K562 (cell line): Measurements from ENCODE around the gene MYL4. TPM values are rescaled to one million over a fixed set of nuclear protein-coding genes. Genes with fewer than 3 reads are reported as not detected.

Experiments used
- BRCA1 ChIP-seq, 2 experiments: fragments of 450-650 bp in 1 of 2; sonication (generic) in 1 of 2; formaldehyde crosslinking in 1 of 2; IDR thresholded peaks; 2 replicates each; pipeline versions ENCODE4 v1.5.0 to v1.6.1; 2017 to 2020; ENCODE audit warnings: mild to moderate bottlenecking in 1 of 2, missing genetic modification reagents in 1 of 2
- CBX8 ChIP-seq: fragments of 200-600 bp; sonication (generic); IDR thresholded peaks from 2 replicates; pipeline ENCODE4 v1.6.1; 2012; ENCODE audit warnings: borderline replicate concordance, mixed run types, low read depth, mild to moderate bottlenecking, moderate library complexity, mixed read lengths, low read length, control low read depth, inconsistent platforms; ENCODE audit not compliant: poor library complexity, severe bottlenecking; ENCODE audit errors: extremely low read depth
- DDX20 ChIP-seq: fragments of 450-650 bp; IDR thresholded peaks from 2 replicates; pipeline ENCODE4 v1.6.1; 2016; ENCODE audit warnings: missing genetic modification characterization, low read depth, mild to moderate bottlenecking, missing compliant biosample characterization, moderate library complexity
- ELF2 ChIP-seq: fragments of 250-450 bp; sonication (Bioruptor Pico); IDR thresholded peaks from 2 replicates; pipeline ENCODE4 v1.5.0; 2021; ENCODE audit warnings: mild to moderate bottlenecking
- ELF4 ChIP-seq: fragments of 450-650 bp; formaldehyde crosslinking; IDR thresholded peaks from 2 replicates; pipeline ENCODE4 v1.4.0; 2022; ENCODE audit warnings: missing genetic modification characterization
- FOXJ2 ChIP-seq: fragments of 200-800 bp; sonication (Bioruptor generic); IDR thresholded peaks from 2 replicates; pipeline ENCODE4 v1.6.1; 2016; ENCODE audit warnings: missing genetic modification characterization, missing compliant biosample characterization
- FOXJ3 ChIP-seq: sonication (generic); formaldehyde crosslinking; IDR thresholded peaks from 2 replicates; pipeline ENCODE4 v1.4.0; 2020; ENCODE audit warnings: mild to moderate bottlenecking, missing genetic modification reagents
- L3MBTL2 ChIP-seq: fragments of 450-650 bp; IDR thresholded peaks from 2 replicates; pipeline ENCODE4 v1.6.1; 2016; ENCODE audit warnings: mild to moderate bottlenecking, moderate library complexity
- LARP7 ChIP-seq: fragments of 450-650 bp; IDR thresholded peaks from 2 replicates; pipeline ENCODE4 v1.6.1; 2016
- MAX ChIP-seq: sonication (generic); formaldehyde crosslinking; IDR thresholded peaks from 2 replicates; pipeline ENCODE4 v1.9.0; 2022; ENCODE audit warnings: mild to moderate bottlenecking, missing genetic modification reagents
- PTRF ChIP-seq: fragments of 450-650 bp; IDR thresholded peaks from 2 replicates; pipeline ENCODE4 v1.6.1; 2016; ENCODE audit warnings: mild to moderate bottlenecking, missing genetic modification characterization, missing compliant biosample characterization
- RFX5 ChIP-seq: IDR thresholded peaks from 2 replicates; pipeline ENCODE4 v1.6.1; 2011; ENCODE audit warnings: low read depth, mild to moderate bottlenecking, improper control_type of control experiment, low read length
- RUNX1 ChIP-seq: sonication (generic); IDR thresholded peaks from 2 replicates; pipeline ENCODE4 v1.6.1; 2016; ENCODE audit warnings: antibody characterized with exemption, low read depth
- SPI1 ChIP-seq: IDR thresholded peaks from 2 replicates; pipeline ENCODE4 v1.6.1; 2011; ENCODE audit warnings: low read depth, low read length, control low read depth, borderline replicate concordance
- ZBTB17 ChIP-seq: fragments of 450-650 bp; formaldehyde crosslinking; IDR thresholded peaks from 2 replicates; pipeline ENCODE4 v1.4.0; 2020; ENCODE audit warnings: mild to moderate bottlenecking
- ZBTB9 ChIP-seq: fragments of 450-650 bp; formaldehyde crosslinking; IDR thresholded peaks from 2 replicates; pipeline ENCODE4 v1.4.0; 2020; ENCODE audit warnings: mild to moderate bottlenecking, moderate library complexity
- ZFP1 ChIP-seq: fragments of 450-650 bp; formaldehyde crosslinking; IDR thresholded peaks from 2 replicates; pipeline ENCODE4 v1.4.0; 2020; ENCODE audit warnings: mild to moderate bottlenecking, mixed read lengths
- polyA plus RNA-seq, 8 experiments: library from polyadenylated mRNA; depleted of rRNA in 4 of 8; stranded (reverse) in 5 of 8; unstranded in 3 of 8; fragments of >200 nt; fragmentation: Nextera tagmentation in 2 of 8; fragmentation: Illumina TruSeq in 1 of 8; extraction: Ambion mirVana in 2 of 8; extraction: Trizol in 1 of 8; gene quantifications; 2 replicates each; pipeline versions ENCODE4 v1.2.1 to v1.2.3, GENCODE V29; 2011 to 2014; ENCODE audit warnings: inconsistent platforms in 1 of 8, missing spikeins in 1 of 8
- total RNA-seq, 7 experiments: library from RNA; depleted of rRNA in 6 of 7; stranded (reverse); fragments of >200 nt in 6 of 7; fragmentation: Illumina TruSeq in 2 of 7; extraction: Trizol in 2 of 7; gene quantifications; 2 replicates each; pipeline versions ENCODE4 v1.2.1 to v1.2.3, GENCODE V29; 2011 to 2021; ENCODE audit warnings: low replicate concordance in 1 of 7
- TF ChIP-seq, protein P1 (sequence below): sonication (generic); formaldehyde crosslinking; IDR thresholded peaks from 2 replicates; pipeline ENCODE4 v1.8.0; 2023; ENCODE audit warnings: missing genetic modification reagents, mild to moderate bottlenecking, borderline replicate concordance
- TF ChIP-seq, protein P2 (sequence below): fragments of 450-650 bp; IDR thresholded peaks from one replicate; pipeline ENCODE4 v1.6.1; 2018; ENCODE audit warnings: mild to moderate bottlenecking, moderate library complexity; ENCODE audit not compliant: partially characterized antibody

The MYL4 gene
- total and polyA plus RNA-seq, 9 of the 15 experiments (the other 6 are each of a cell fraction or from before 2014, with no cell fraction given) = 117 to 423 (median 221) TPM

GRCh38 chr17:47188876-47189731, 20.0 kb upstream of the MYL4 start, which contains the start of gene CDC27 (continued):
- no peak for TF ChIP-seq PTRF (tag)
- TF ChIP-seq MAX (CRISPR knock-in tag) = peak; percentile 10
- TF ChIP-seq, protein P1, sequence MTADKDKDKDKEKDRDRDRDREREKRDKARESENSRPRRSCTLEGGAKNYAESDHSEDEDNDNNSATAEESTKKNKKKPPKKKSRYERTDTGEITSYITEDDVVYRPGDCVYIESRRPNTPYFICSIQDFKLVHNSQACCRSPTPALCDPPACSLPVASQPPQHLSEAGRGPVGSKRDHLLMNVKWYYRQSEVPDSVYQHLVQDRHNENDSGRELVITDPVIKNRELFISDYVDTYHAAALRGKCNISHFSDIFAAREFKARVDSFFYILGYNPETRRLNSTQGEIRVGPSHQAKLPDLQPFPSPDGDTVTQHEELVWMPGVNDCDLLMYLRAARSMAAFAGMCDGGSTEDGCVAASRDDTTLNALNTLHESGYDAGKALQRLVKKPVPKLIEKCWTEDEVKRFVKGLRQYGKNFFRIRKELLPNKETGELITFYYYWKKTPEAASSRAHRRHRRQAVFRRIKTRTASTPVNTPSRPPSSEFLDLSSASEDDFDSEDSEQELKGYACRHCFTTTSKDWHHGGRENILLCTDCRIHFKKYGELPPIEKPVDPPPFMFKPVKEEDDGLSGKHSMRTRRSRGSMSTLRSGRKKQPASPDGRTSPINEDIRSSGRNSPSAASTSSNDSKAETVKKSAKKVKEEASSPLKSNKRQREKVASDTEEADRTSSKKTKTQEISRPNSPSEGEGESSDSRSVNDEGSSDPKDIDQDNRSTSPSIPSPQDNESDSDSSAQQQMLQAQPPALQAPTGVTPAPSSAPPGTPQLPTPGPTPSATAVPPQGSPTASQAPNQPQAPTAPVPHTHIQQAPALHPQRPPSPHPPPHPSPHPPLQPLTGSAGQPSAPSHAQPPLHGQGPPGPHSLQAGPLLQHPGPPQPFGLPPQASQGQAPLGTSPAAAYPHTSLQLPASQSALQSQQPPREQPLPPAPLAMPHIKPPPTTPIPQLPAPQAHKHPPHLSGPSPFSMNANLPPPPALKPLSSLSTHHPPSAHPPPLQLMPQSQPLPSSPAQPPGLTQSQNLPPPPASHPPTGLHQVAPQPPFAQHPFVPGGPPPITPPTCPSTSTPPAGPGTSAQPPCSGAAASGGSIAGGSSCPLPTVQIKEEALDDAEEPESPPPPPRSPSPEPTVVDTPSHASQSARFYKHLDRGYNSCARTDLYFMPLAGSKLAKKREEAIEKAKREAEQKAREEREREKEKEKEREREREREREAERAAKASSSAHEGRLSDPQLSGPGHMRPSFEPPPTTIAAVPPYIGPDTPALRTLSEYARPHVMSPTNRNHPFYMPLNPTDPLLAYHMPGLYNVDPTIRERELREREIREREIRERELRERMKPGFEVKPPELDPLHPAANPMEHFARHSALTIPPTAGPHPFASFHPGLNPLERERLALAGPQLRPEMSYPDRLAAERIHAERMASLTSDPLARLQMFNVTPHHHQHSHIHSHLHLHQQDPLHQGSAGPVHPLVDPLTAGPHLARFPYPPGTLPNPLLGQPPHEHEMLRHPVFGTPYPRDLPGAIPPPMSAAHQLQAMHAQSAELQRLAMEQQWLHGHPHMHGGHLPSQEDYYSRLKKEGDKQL (CRISPR knock-in tag) = no peak
- TF ChIP-seq ZBTB17 (CRISPR knock-in tag) = peak; percentile 52; the same call in 1 of the 2 replicates
- no peak for TF ChIP-seq DDX20 (tag)
- TF ChIP-seq FOXJ2 (tag) = no peak
- peak; percentile 65 for TF ChIP-seq L3MBTL2
- no peak for TF ChIP-seq ELF2 (CRISPR knock-in tag)
- TF ChIP-seq RFX5 = 0 out of 2 replicates have a peak, but pooled peaks have one; percentile 24
- TF ChIP-seq RUNX1 = 0 out of 2 replicates have a peak, but pooled peaks have one; percentile 37
- TF ChIP-seq FOXJ3 (CRISPR knock-in tag) = no peak
- no peak for TF ChIP-seq SPI1
- no peak for TF ChIP-seq CBX8
- TF ChIP-seq ZFP1 (CRISPR knock-in tag) = no peak
- no peak for TF ChIP-seq ELF4 (CRISPR knock-in tag)
- TF ChIP-seq, protein P2, sequence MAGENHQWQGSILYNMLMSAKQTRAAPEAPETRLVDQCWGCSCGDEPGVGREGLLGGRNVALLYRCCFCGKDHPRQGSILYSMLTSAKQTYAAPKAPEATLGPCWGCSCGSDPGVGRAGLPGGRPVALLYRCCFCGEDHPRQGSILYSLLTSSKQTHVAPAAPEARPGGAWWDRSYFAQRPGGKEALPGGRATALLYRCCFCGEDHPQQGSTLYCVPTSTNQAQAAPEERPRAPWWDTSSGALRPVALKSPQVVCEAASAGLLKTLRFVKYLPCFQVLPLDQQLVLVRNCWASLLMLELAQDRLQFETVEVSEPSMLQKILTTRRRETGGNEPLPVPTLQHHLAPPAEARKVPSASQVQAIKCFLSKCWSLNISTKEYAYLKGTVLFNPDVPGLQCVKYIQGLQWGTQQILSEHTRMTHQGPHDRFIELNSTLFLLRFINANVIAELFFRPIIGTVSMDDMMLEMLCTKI = no peak
- no peak for TF ChIP-seq LARP7
- no peak for TF ChIP-seq BRCA1 (IDR thresholded peaks at IDR 0.05)
- TF ChIP-seq BRCA1 (CRISPR knock-in tag; IDR thresholded peaks at IDR 0.05) = no peak
- 0 out of 2 replicates have a peak, but pooled peaks have one; percentile 67 for TF ChIP-seq ZBTB9 (CRISPR knock-in tag)
